Dermis microvascular lymphatic vessel endothelial cell (primary cell): Measurements from ENCODE around the gene MINDY2. TPM values are rescaled to one million over a fixed set of nuclear protein-coding genes. Genes with fewer than 3 reads are reported as not detected.
"Not testable (repeated sequence)": the region's sequence is repeated elsewhere in the genome, so short reads cannot be mapped to it uniquely, and the experiment has no call there.

Experiments used
- DNase-seq, 2 donors: peaks; one replicate each; pipeline versions ENCODE4 v3.0.0 to v3.0.0-alpha.2; 2010; ENCODE audit warnings: low read depth in 2 of 2
- total RNA-seq: library from RNA; depleted of rRNA; stranded (reverse); fragments of >200 nt; gene quantifications from 2 replicates; pipeline ENCODE4 v1.2.1, GENCODE V29; 2014

Gene MINDY2
- total RNA-seq, 1 donor from 2014 or later, result 8.7 TPM

DNA sequence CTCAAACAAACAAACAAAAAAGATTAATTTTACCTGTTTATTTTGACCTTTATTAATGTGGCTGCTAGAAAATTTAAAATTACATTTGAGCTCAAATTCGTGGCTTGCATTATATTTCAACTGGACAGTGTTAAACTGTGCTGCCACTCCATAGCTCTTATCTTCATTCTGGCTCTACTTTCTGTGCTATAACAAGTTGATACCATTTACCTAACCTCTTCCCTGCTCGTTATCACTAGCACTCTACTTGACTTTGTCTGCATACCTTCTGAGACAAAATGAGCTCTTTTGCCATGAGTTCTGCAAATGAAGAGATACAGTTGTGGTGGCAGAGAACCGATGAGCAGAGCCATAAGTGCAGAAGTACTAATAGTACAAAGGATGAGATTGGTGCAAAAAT is 26.4 kb downstream of the MINDY2 start:
- DNase-seq, result no peak

DNA sequence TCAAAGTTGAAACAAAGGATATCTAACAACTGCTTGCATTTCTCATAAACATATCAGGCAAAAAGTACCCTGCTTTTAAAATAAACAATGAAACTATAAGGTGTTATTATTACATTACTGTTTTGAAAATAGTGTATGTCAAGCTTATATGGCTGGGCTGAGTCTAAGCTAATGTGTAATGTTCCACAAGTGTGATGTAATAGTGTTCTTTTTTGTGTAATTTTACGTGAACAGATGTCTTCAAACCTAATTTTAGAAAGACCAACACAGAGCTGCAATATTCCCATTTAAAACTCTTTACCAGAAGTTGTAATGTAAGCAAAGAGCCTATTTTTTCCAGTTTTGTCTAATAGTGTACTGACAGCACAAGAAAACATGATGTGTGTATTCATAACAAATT is 34.0 kb downstream of the MINDY2 start:
- no peak for DNase-seq

DNA sequence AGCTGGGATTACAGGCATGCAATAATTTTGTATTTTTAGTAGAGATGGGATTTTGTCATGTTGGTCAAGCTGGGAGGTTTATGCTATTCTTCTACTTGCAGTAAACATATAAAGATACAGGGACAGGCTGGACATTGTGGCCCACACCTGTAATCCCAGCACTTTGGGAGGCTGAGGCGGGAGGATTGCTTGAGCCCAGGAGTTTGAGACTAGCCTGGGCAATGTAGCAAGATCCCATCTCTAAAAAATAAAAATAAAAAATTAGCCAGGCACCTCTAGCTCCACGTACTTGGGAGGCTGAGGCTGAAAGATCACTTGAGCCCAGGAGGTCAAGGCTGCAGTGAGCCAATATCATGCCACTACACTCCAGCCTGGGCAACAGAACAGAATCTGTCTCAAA is 52.2 kb downstream of the MINDY2 start:
- DNase-seq, result not testable (repeated sequence)

DNA sequence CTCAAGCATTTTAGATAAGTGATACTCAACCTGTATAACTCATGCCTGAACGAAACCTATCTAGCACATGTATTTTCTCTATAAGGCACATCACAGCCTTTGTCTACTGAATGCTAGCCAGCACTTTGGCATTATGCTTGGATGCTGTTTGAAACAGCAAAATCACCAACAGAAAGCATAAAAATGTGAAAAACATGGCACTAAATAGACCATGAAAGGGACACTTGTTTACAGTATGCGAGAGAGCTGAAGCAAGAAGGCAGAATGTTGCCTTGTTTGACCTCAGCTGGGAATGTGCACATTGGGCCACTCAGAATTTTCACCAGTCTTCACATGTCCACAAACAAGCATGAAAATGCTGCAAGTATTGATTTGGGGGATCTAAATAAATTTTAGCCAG is 59.5 kb downstream of the MINDY2 start:
- DNase-seq, result no peak

DNA sequence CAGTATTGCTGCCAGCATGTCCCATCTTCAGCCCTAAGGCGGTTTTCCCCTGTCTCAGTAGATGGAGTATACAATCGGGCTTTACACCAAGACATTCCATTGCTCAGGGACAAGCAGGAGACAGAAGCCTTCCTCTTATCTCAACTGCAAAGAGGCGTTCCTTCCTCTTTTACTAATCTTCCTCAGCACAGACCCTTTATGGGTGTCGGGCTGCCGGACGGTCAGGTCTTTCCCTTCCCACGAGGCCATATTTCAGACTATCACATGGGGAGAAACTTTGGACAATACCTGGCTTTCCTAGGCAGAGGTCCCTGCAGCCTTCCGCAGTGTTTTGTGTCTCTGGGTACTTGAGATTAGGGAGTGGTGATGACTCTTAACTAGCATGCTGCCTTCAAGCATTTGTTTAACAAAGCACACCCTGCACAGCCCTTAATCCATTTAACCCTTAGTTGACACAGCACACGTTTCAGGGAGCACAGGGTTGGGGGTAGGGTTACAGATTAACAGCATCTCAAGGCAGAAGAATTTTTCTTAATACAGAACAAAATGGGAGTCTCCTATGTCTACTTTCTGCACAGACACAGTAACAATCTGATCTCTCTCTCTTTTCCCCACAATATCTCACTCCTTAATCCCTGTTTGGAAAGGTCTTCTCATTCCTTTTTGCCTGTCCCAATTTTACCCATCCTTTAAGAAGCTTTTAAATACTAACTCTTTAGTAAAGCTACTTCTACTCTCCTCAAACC is 62.8 kb downstream of the MINDY2 start:
- DNase-seq, result not testable (repeated sequence)

DNA sequence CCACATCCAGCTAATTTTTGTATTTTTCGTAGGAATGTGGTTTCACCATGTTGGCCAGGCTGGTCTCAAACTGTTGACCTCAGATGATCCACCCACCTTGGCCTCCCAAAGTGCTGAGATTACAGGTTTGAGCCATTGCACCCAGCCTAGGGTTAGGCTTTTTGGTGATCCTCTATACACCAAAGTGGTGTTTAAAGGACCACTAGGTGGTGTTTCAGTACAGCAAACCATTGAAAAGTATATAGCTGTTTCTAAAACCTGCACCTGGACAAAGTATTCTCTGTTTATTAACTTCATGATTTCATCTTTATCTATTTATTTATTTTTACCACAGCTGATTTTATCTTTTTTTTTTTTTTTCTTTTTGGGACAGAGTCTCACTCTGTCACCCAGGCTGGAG is 68.4 kb downstream of the MINDY2 start:
- peak in 1 of 2 donors; percentile 7 for DNase-seq

DNA sequence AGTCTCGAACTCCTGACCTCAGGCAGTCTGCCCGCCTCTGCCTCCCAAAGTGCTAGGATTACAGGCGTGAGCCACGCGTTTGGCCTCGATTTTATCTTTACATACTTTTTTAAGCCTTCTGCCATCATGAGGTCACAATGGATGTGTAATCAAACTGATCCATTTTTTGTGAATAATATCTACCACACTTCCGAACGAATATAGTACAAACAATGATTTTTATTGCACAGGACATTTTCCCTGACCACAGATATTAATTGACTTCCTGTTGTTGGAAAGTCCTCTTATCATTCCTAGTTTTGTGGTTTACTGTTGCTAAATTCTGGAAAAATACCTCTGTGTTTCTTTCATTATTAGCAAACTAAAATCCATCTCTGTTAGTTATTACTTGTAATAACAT is 68.9 kb downstream of the MINDY2 start:
- peak; percentile 76 to 80 for DNase-seq

DNA sequence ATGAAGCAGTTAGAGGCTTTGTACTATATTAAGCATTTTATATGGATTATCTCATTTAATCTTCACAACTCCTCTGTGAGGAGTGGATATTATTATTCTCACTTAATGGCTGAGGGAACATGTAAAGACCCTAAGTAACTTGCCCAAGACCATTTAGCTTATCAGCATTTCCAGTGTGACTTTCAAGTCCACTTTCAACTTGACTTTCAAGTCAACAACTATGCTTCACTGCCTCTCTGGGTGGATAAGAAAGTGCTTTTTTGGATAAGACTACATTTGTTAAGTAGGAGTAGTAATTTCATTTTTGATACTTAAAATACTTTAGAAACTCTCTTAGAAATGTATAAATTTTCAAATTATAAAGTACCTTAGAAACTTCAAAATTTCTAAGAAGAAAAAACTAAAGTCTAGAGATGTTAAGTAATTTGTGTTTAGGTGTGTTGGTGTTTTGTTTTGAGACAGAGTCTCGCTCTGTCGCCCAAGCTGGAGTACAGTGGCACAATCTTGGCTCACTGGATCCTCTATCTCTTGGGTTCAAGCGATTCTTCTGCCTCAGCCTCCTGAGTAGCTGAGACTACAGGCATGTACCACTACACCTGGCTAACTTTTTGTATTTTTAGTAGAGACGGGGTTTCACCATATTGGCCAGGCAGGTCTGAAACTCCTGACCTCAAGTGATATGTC is 71.8 kb downstream of the MINDY2 start:
- no peak for DNase-seq

DNA sequence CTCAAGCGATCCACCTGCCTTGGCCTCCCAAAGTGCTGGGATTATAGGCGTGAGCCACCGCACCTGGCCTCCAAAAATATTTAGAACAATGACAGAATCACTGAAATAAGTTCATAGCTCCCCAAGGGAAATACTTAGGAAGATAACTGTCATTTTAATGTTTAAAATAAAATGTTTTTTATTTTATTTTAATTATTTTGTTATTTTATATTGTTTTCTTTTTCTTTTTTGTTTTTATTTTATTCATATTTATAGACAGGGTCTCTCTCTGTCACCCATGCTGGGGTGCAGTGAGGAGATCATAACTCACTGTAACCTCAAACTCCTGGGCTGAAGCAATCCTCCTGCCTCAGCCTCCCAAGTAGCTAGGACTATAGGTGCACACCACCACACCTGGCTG is 80.1 kb downstream of the MINDY2 start:
- not testable (repeated sequence) for DNase-seq

DNA sequence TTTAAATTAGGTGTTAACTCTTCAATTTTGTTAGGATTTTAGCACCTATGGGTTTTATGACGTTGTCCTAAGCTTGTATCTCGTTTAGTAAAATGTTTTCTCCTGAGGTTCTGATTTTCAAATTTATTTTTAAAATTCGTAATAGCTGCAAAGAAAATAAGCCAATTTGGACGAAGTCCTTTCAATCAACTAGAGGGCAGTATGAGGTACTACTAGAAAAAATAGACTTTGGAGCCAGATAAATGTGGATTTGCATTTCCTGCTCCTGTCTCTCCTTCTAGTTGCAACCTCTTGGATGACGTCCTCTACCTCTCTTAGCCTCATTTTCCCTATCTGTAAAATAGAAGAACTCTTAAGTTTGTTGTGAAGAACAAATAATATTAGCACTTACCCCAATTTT is 81.2 kb downstream of the MINDY2 start:
- no peak for DNase-seq

DNA sequence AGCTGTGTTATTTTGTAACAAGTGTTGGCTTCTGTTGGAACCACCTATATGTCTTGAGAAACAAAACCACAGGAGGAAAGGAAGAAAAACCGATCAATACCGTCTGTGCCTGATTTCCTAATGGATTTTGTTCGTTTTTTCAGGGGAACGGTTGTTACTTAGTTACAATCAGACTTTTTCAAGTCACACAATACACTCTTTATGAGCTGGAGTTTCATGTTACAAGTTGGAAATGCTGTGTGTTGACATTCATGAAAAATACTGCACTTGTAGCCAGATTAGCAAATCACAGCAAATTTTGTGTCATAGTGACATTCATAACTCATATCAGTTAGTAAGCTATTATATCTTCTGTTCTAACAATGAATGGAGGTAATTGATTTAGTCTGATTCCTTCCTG is 83.5 kb downstream of the MINDY2 start:
- DNase-seq, result no peak

DNA sequence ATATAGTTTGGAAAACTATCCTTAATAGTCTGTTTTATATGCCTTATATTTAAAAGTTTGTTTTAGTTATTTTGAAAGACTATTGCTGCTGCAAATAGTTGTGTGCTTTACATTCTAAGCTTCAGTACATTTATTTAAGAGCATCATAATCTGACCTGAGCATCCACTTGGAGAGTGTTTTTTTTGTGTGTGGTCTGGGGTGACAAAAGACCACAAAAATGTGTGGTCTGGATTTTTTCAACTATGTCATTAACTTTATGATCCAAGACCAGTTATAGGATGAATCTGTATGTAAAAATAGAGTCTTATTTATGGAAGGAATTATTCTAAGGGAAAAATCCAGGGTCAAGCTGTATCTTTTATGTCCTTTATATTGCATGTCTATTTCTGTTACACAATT is 85.0 kb downstream of the MINDY2 start:
- no peak for DNase-seq

DNA sequence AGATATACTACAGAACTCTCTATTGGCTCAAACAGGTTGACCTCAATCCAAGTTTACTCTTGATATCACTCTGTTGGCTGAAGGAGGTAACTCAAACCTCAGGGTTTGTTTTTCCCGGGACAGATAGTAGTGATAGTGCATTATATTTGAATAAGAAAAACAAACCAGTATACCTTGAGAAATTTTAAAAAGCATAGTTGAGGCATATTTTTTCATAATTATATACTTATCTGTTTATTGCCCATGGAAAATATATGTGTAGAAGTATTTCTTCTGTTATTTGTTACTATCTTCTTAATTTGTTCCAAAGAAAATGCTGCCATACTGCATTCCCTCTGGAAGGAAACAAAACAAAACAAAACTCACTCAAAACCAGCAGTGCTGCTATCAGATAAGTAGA is 85.5 kb downstream of the MINDY2 start:
- DNase-seq, result not testable (repeated sequence)

DNA sequence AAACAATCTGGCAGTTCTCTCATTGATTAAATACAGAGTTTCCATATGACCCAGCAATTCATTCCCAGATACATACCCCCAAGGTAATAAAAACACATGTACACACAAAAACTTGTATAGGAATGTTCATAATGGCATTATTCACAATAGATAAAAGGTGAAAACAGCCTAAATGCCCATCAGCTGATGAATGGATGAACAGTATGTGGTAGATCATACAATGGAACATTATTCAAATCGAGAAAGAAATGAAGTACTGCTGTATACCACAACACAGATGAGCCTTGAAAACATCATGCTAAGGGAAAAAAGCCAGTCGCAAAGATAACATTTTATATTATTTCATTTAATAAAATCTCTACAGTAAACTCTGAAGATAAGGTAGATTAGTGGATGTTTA is 91.2 kb downstream of the MINDY2 start:
- DNase-seq, result no peak

DNA sequence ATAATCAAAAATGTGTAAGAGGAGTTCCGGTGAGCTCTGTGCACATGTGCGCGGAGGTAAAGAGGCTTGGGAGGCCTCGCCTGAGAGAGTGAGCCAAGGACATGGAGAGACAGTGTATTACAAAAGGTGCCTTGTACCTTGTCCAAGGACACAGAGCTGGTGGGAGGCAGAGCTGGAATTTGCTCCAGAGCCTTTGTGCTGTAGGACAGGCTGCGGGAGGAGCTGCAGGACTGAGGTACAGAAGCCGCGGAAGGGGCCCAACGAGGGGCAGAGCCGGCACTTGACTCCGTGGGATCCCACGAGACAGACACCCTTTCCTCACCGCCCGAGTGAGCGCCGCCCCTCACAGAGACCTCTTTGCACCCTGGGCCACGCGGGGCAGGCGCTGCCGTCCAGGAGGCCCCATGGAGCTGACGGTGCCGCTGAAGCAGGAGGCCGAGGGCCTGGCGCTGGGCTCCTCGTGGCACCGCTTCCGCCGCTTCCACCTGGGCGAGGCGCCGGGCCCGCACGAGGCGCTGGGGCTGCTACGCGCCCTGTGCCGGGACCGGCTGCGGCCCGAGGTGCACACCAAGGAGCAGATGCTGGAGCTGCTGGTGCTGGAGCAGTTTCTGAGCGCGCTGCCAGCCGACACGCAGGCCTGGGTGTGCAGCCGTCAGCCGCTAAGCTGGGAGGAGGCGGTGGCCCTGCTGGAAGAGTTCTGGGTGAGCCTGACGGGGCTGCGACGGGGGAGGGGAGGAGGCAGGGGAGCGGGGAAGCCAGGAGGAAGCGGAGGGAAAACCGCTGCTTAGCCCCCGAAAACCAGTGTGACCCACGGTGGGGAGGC is 93.7 kb downstream of the MINDY2 start:
- peak in 1 of 2 donors; percentile 11 for DNase-seq

DNA sequence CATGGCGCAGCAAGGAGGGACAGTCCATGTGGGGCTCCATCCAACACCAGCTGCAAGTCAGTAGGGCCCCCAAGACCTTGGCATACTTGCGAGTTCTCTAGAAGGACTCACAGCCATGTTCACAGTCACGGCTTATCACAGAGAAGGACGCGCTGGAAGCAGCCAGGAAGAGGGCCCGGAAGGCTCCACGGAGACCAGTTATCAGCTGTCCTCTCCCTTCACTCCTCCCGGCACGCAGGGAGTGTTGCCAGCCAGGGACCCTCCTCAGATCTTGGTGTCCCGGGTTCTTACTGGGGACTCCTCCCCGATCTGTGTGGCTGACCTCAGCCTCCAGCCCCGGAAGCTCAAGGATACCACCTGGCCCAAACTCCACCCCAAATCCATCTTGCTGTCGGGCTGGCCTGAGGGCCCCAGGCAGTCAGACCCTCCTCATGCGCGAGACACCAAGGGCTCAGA is 94.4 kb downstream of the MINDY2 start:
- no peak for DNase-seq

DNA sequence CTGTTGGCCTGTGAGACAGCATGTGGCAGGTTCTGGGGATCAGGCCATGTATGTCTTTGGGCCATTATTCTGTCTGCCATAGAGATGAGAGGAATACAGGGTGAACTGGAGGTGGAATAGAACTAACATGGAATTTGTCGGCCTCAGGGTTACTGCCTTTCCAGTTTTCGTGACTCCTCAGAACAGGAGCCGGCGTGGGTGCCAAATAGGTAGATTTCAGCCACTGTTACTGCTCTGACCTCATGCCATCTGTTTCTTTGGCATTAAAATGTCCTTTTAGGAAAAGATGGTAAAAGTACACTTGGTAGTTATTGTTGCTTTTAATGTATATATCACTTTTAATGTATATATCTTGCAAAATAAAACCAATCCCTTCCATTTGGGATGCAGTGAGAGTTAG is 96.8 kb downstream of the MINDY2 start:
- DNase-seq, result no peak

DNA sequence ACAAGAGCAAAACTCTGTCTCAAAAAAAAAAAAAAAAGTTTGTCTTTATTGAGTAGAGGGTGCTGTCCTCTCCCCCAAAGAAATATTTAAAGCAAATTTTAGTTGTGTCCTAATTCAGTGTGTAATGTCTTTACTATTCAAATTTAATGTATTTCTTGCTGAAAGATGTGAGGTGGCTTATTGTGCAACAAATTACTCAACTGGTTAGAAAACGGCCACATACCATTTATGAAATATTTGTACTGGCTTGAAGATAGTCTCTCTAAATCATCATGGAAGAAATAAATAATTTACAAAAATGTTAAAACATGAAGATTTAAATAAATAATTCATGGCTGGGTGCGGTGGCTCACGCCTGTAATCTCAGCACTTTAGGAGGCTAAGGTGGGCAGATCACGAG is 99.3 kb downstream of the MINDY2 start:
- no peak for DNase-seq

DNA sequence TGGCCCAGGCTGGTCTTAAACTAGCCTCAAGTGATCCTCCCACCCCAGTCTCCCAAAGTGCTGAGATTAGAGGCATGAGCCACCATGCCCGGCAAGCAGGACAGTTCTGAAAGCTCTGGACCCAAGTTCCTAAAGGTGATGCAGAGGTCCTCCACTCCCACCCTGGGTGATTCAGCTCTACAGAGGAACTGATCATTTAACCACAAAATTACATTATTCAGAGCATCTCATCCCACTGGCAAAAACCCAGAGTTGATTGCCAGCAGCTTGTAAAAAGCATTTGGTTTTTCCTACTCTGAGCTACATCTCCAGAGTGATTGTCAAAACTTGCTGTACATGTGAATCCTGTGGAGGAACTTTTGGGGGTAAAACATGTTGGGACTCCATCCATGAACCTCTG is 102.2 kb downstream of the MINDY2 start:
- no peak for DNase-seq

DNA sequence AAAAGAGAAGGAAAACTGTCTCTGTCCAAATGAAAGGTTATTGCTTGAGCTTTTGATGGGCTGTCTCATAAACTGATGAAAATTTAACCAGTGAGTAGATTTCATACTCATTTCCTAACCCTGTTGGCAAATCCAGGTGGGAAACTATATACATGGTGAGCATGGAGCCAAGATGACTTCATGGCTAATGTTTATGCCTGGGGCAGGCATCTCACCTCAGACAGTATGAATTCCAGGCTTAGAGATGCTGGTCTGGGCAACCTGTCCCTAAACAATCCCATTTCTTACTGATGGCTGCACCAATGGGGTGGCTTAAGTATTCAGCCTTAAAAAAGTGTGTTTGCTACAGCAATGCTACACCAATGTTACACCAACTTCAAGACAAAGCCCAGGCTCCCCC is 104.2 kb downstream of the MINDY2 start:
- no peak for DNase-seq

DNA sequence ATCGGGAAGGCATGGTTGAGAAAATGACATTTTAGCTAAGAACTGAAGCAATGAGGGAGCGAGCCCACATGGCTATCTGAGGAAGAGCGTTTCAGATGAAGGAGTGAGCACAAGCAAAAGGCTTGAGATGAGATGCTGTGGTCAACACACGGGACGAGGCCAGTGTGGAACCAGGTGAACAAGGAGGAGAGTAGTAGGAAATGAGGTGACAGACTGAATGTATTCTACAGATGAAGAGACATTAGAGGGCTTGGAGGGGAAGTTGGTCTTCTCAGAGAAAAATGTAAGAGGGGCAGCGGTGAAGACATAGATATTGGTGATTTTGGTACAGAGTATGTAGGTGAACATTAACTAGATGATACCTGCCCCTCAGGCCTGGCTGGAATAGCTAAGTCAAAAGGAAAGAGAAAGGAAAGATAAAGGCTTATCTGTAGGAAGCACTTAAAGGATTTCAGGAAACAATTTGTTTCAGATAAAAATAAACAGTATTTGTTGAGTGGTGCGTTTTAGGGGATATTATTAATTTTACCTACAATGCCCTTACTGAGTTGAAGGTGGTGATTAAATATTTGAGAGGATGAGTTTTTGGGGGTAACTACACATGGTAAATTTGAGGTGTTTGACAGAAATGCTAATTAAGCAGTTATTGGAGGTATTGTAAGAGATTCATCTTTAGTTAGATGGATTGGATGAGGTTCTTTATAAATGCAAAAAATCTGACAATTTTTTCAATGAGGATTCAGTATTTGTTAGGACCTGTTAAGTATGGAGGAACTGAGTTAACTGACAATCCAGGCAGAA is 105.4 kb downstream of the MINDY2 start:
- no peak for DNase-seq
